Activated CD4-positive, alpha-beta T cell treated with anti-CD3 and anti-CD28 coated beads, Interleukin-2, amount 10 ng/mL, durations not matched to agents 24 days and 14 days (primary cell): ENCODE data around the gene CRP. TPM values are rescaled to one million over a fixed set of nuclear protein-coding genes. Genes with fewer than 3 reads are reported as not detected.
"Not testable (repeated sequence)": the region's sequence is repeated elsewhere in the genome, so short reads cannot be mapped to it uniquely, and the experiment has no call there.

Source experiments
- DNase-seq: peaks from one replicate; pipeline ENCODE4 v3.0.0; 2022
- H3K27ac Mint-ChIP-seq: one replicate; pipeline ENCODE4 v1.8.0; 2022; ENCODE audit warnings: mild to moderate bottlenecking, mixed read lengths
- H3K27me3 Mint-ChIP-seq: one replicate; pipeline ENCODE4 v1.8.0; 2022; ENCODE audit warnings: mixed read lengths
- H3K36me3 Mint-ChIP-seq: one replicate; pipeline ENCODE4 v1.8.0; 2022; ENCODE audit warnings: low read depth, mild to moderate bottlenecking, mixed read lengths
- H3K4me1 Mint-ChIP-seq: one replicate; pipeline ENCODE4 v1.8.0; 2021; ENCODE audit warnings: mixed read lengths
- H3K4me3 Mint-ChIP-seq: one replicate; pipeline ENCODE4 v1.8.0; 2022; ENCODE audit warnings: mild to moderate bottlenecking, moderate library complexity, mixed read lengths
- H3K9me3 Mint-ChIP-seq: one replicate; pipeline ENCODE4 v1.8.0; 2021; ENCODE audit warnings: mixed read lengths
- intact Hi-C: fragments of 100-400 bp; cut with micrococcal nuclease; formaldehyde crosslinking; loops from one replicate; pipeline ENCODE4 v1.15.1; 2023
- total RNA-seq: library from RNA; stranded (reverse); gene quantifications from 2 replicates; pipeline ENCODE4 v1.2.3, GENCODE V29; 2022

The CRP gene
- not detected in 2 replicates for total RNA-seq

- Mint-ChIP-seq H3K36me3 (no peaks in the 10 kb centered on the region), H3K4me1 (no peaks in the 10 kb centered on the region), H3K27ac (no peak within 1 kb of the TSS), H3K9me3 (peaks cover 7% of the 10 kb centered on the region), H3K27me3 (no peaks in the 10 kb centered on the region), H3K4me3 (no peak within 1 kb of the TSS)
- intact Hi-C loops: no loop called here
- DNase-seq: no peak
Observed at GRCh38 chr1:159714529-159714928, at the start of gene CRP. Gene CRP (minus strand): TSS chr1:159714589. CDS start chr1:159714485, 104 bp downstream.

- no peaks in the 10 kb centered on the region for H3K4me1 Mint-ChIP-seq
- no peak overlapping the region for H3K27ac Mint-ChIP-seq
- H3K27me3 Mint-ChIP-seq: peaks cover 1% of the 10 kb centered on the region
- no peaks in the 10 kb centered on the region for H3K36me3 Mint-ChIP-seq
- H3K4me3 Mint-ChIP-seq: no peak overlapping the region
- intact Hi-C loops: no loop called here
- H3K9me3 Mint-ChIP-seq: no peaks in the 10 kb centered on the region
- DNase-seq: no peak
Observed at GRCh38 chr1:159763686-159764085, 49.3 kb upstream of the CRP start.

- H3K27ac Mint-ChIP-seq: no peak overlapping the region
- no peaks in the 10 kb centered on the region for H3K9me3 Mint-ChIP-seq
- no peaks in the 10 kb centered on the region for H3K4me1 Mint-ChIP-seq
- H3K36me3 Mint-ChIP-seq: no peaks in the 10 kb centered on the region
- peaks cover 1% of the 10 kb centered on the region for H3K27me3 Mint-ChIP-seq
- intact Hi-C loops: no loop called here
- DNase-seq: no peak
- H3K4me3 Mint-ChIP-seq: no peak overlapping the region
Observed at GRCh38 chr1:159756397-159756796, 42.0 kb upstream of the CRP start.

- no peaks in the 10 kb centered on the region for H3K9me3 Mint-ChIP-seq
- no peaks in the 10 kb centered on the region for H3K36me3 Mint-ChIP-seq
- peaks cover 1% of the 10 kb centered on the region for H3K27me3 Mint-ChIP-seq
- H3K27ac Mint-ChIP-seq: no peak overlapping the region
- intact Hi-C loops: no loop called here
- H3K4me3 Mint-ChIP-seq: no peak overlapping the region
- H3K4me1 Mint-ChIP-seq: no peaks in the 10 kb centered on the region
- DNase-seq: no peak
Observed at GRCh38 chr1:159755451-159756007, 41.1 kb upstream of the CRP start.

- intact Hi-C loops: no loop called here
Observed at GRCh38 chr1:159753386-159753785, 39.0 kb upstream of the CRP start.

GRCh38 chr1:159752135-159752580 is 37.8 kb upstream of the CRP start:
- H3K27me3 Mint-ChIP-seq: no peaks in the 10 kb centered on the region
- DNase-seq: no peak
- no peaks in the 10 kb centered on the region for H3K9me3 Mint-ChIP-seq
- no peaks in the 10 kb centered on the region for H3K4me1 Mint-ChIP-seq
- H3K4me3 Mint-ChIP-seq: no peak overlapping the region
- intact Hi-C loops: no loop called here
- H3K27ac Mint-ChIP-seq: no peak overlapping the region
- no peaks in the 10 kb centered on the region for H3K36me3 Mint-ChIP-seq

More at GRCh38 chr1:159753386-159753785, 39.0 kb upstream of the CRP start:
- Mint-ChIP-seq H3K27ac (no peak overlapping the region), H3K4me1 (no peaks in the 10 kb centered on the region), H3K36me3 (no peaks in the 10 kb centered on the region), H3K4me3 (no peak overlapping the region), H3K27me3 (peaks cover 1% of the 10 kb centered on the region), H3K9me3 (no peaks in the 10 kb centered on the region)
- DNase-seq: no peak

GRCh38 chr1:159751031-159751430 is 36.6 kb upstream of the CRP start:
- H3K36me3 Mint-ChIP-seq: no peaks in the 10 kb centered on the region
- no peaks in the 10 kb centered on the region for H3K9me3 Mint-ChIP-seq
- no peak overlapping the region for H3K4me3 Mint-ChIP-seq
- H3K27ac Mint-ChIP-seq: no peak overlapping the region
- no peak for DNase-seq
- H3K4me1 Mint-ChIP-seq: no peaks in the 10 kb centered on the region
- intact Hi-C loops: no loop called here
- peaks cover 2% of the 10 kb centered on the region for H3K27me3 Mint-ChIP-seq

GRCh38 chr1:159750621-159751020 is 36.2 kb upstream of the CRP start:
- Mint-ChIP-seq H3K9me3 (no peaks in the 10 kb centered on the region), H3K27ac (no peak overlapping the region), H3K27me3 (peaks cover 2% of the 10 kb centered on the region), H3K4me1 (no peaks in the 10 kb centered on the region), H3K36me3 (no peaks in the 10 kb centered on the region), H3K4me3 (no peak overlapping the region)
- no peak for DNase-seq
- intact Hi-C loops: no loop called here

- Mint-ChIP-seq H3K4me3 (no peak overlapping the region), H3K36me3 (no peaks in the 10 kb centered on the region), H3K9me3 (no peaks in the 10 kb centered on the region), H3K27ac (no peak overlapping the region), H3K27me3 (peaks cover 2% of the 10 kb centered on the region), H3K4me1 (no peaks in the 10 kb centered on the region)
- DNase-seq: no peak
- intact Hi-C loops: no loop called here
Observed at GRCh38 chr1:159749630-159750029, 35.2 kb upstream of the CRP start.

- no peaks in the 10 kb centered on the region for H3K4me1 Mint-ChIP-seq
Observed at GRCh38 chr1:159748370-159748769, 34.0 kb upstream of the CRP start.

GRCh38 chr1:159746666-159747065 is 32.3 kb upstream of the CRP start:
- Mint-ChIP-seq H3K4me3 (no peak overlapping the region), H3K9me3 (no peaks in the 10 kb centered on the region), H3K36me3 (no peaks in the 10 kb centered on the region), H3K27ac (no peak overlapping the region), H3K27me3 (peaks cover 8% of the 10 kb centered on the region), H3K4me1 (no peaks in the 10 kb centered on the region)
- no peak for DNase-seq
- intact Hi-C loops: no loop called here

More at GRCh38 chr1:159748370-159748769, 34.0 kb upstream of the CRP start:
- no peak for DNase-seq
- H3K36me3 Mint-ChIP-seq: no peaks in the 10 kb centered on the region
- H3K27ac Mint-ChIP-seq: no peak overlapping the region
- H3K4me3 Mint-ChIP-seq: no peak overlapping the region
- intact Hi-C loops: no loop called here
- H3K9me3 Mint-ChIP-seq: no peaks in the 10 kb centered on the region
- H3K27me3 Mint-ChIP-seq: peaks cover 4% of the 10 kb centered on the region

- intact Hi-C loops: no loop called here
- Mint-ChIP-seq H3K4me1 (no peaks in the 10 kb centered on the region), H3K27me3 (peaks cover 11% of the 10 kb centered on the region), H3K36me3 (no peaks in the 10 kb centered on the region), H3K4me3 (no peak overlapping the region), H3K27ac (no peak overlapping the region), H3K9me3 (no peaks in the 10 kb centered on the region)
- DNase-seq: no peak
Observed at GRCh38 chr1:159743651-159744410, 29.4 kb upstream of the CRP start.

GRCh38 chr1:159737238-159737916 is 23.0 kb upstream of the CRP start:
- intact Hi-C loops: no loop called here
- peaks cover 4% of the 10 kb centered on the region for H3K9me3 Mint-ChIP-seq
- DNase-seq: no peak
- H3K4me3 Mint-ChIP-seq: no peak overlapping the region
- no peak overlapping the region for H3K27ac Mint-ChIP-seq
- H3K27me3 Mint-ChIP-seq: peaks cover 8% of the 10 kb centered on the region
- no peaks in the 10 kb centered on the region for H3K36me3 Mint-ChIP-seq
- H3K4me1 Mint-ChIP-seq: no peaks in the 10 kb centered on the region

- H3K27me3 Mint-ChIP-seq, DNase-seq, H3K4me3 Mint-ChIP-seq, intact Hi-C loops, H3K9me3 Mint-ChIP-seq, H3K4me1 Mint-ChIP-seq, H3K27ac Mint-ChIP-seq, H3K36me3 Mint-ChIP-seq: not testable (repeated sequence)
Observed at GRCh38 chr1:159723188-159723587, 8.8 kb upstream of the CRP start.
